SK-N-SH treated with all-trans-retinoic acid at 6 μM for 48 hours (cell line): ENCODE measurements around the gene CHST11.

ENCODE experiments used
- ATAC-seq: fragments of 200-7000 bp; cut with Tn5 transposase; 3 replicates; pipeline ENCODE4 v1.9.1; 2020; ENCODE audit warnings: mild to moderate bottlenecking, moderate library complexity
- ARNTL ChIP-seq: fragments of 450-650 bp; formaldehyde crosslinking; IDR thresholded peaks from 2 replicates; pipeline ENCODE4 v1.5.0; 2020; ENCODE audit warnings: low read depth, mild to moderate bottlenecking, moderate library complexity, borderline replicate concordance
- BACH2 ChIP-seq: fragments of 250-450 bp; sonication (Bioruptor Pico); IDR thresholded peaks from 2 replicates; pipeline ENCODE4 v1.9.0; 2021; ENCODE audit warnings: mild to moderate bottlenecking, borderline replicate concordance
- CSDC2 ChIP-seq: fragments of 250-450 bp; sonication (Bioruptor Pico); IDR thresholded peaks from 2 replicates; pipeline ENCODE4 v1.5.0; 2020; ENCODE audit warnings: mild to moderate bottlenecking, moderate library complexity
- CSRNP3 ChIP-seq: fragments of 250-450 bp; sonication (Bioruptor Pico); IDR thresholded peaks from 2 replicates; pipeline ENCODE4 v1.5.1; 2021; ENCODE audit warnings: mild to moderate bottlenecking, moderate library complexity
- ESRRG ChIP-seq: fragments of 250-450 bp; sonication (Bioruptor Pico); IDR thresholded peaks from 2 replicates; pipeline ENCODE4 v1.6.1; 2021; ENCODE audit warnings: mild to moderate bottlenecking
- OSR1 ChIP-seq: fragments of 250-450 bp; sonication (Bioruptor Pico); IDR thresholded peaks from 2 replicates; pipeline ENCODE4 v1.8.0; 2022; ENCODE audit warnings: moderate library complexity, mild to moderate bottlenecking, inconsistent platforms
- PATZ1 ChIP-seq: fragments of 250-450 bp; sonication (Bioruptor Pico); IDR thresholded peaks from 2 replicates; pipeline ENCODE4 v1.8.0; 2020; ENCODE audit warnings: mild to moderate bottlenecking, moderate library complexity, borderline replicate concordance
- POU6F1 ChIP-seq: fragments of 250-450 bp; sonication (Bioruptor Pico); IDR thresholded peaks from 2 replicates; pipeline ENCODE4 v1.8.0; 2021; ENCODE audit warnings: low read depth, mild to moderate bottlenecking, moderate library complexity, borderline replicate concordance
- PPARA ChIP-seq: fragments of 250-450 bp; sonication (Bioruptor Pico); IDR thresholded peaks from 2 replicates; pipeline ENCODE4 v1.5.0; 2020; ENCODE audit warnings: mild to moderate bottlenecking, borderline replicate concordance
- RARB ChIP-seq: fragments of 250-450 bp; sonication (Bioruptor Pico); IDR thresholded peaks from 2 replicates; pipeline ENCODE4 v1.8.0; 2021; ENCODE audit warnings: mild to moderate bottlenecking, moderate library complexity
- SNAI2 ChIP-seq: fragments of 250-450 bp; sonication (Bioruptor Pico); IDR thresholded peaks from 2 replicates; pipeline ENCODE4 v1.5.0; 2020; ENCODE audit warnings: mild to moderate bottlenecking, moderate library complexity
- TCF4 ChIP-seq: fragments of 250-450 bp; sonication (Bioruptor Pico); IDR thresholded peaks from 2 replicates; pipeline ENCODE4 v1.8.0; 2021; ENCODE audit warnings: mild to moderate bottlenecking, moderate library complexity, borderline replicate concordance
- TSHZ2 ChIP-seq: fragments of 250-450 bp; sonication (Bioruptor Pico); IDR thresholded peaks from 2 replicates; pipeline ENCODE4 v1.5.0; 2020; ENCODE audit warnings: mild to moderate bottlenecking, moderate library complexity
- ZC3H10 ChIP-seq: fragments of 250-450 bp; sonication (Bioruptor Pico); IDR thresholded peaks from 2 replicates; pipeline ENCODE4 v1.5.1; 2021; ENCODE audit warnings: mild to moderate bottlenecking, moderate library complexity
- ZFP3 ChIP-seq: fragments of 250-450 bp; sonication (Bioruptor Pico); IDR thresholded peaks from 2 replicates; pipeline ENCODE4 v1.5.0; 2020; ENCODE audit warnings: mild to moderate bottlenecking, moderate library complexity
- ZFP30 ChIP-seq: fragments of 450-650 bp; formaldehyde crosslinking; IDR thresholded peaks from 2 replicates; pipeline ENCODE4 v1.5.0; 2022; ENCODE audit warnings: mild to moderate bottlenecking, moderate library complexity
- ZNF565 ChIP-seq: fragments of 450-650 bp; formaldehyde crosslinking; conservative IDR thresholded peaks from 2 replicates; pipeline ENCODE4 v1.5.0; 2020; ENCODE audit warnings: low read depth, mild to moderate bottlenecking, moderate library complexity
- ZNF70 ChIP-seq: fragments of 450-650 bp; formaldehyde crosslinking; IDR thresholded peaks from 2 replicates; pipeline ENCODE4 v1.5.0; 2020; ENCODE audit warnings: mild to moderate bottlenecking, moderate library complexity
- ZNF8 ChIP-seq: fragments of 450-650 bp; formaldehyde crosslinking; IDR thresholded peaks from 2 replicates; pipeline ENCODE4 v1.5.0; 2020; ENCODE audit warnings: mild to moderate bottlenecking, moderate library complexity

CHST11 gene

GRCh38 chr12:104608998-104609397 is 152.2 kb downstream of the CHST11 start:
- no peak for TF ChIP-seq CSRNP3 (CRISPR knock-in tag)
- TF ChIP-seq OSR1, result no peak
- no peak for TF ChIP-seq ZNF70 (CRISPR knock-in tag)
- TF ChIP-seq PATZ1 (CRISPR knock-in tag), result no peak
- TF ChIP-seq POU6F1, result no peak
- no peak for TF ChIP-seq ARNTL (CRISPR knock-in tag)
- ATAC-seq, result no peak

- ATAC-seq, result no peak
- TF ChIP-seq BACH2 (CRISPR knock-in tag) (no peak), TSHZ2 (no peak), RARB (CRISPR knock-in tag) (no peak), ESRRG (CRISPR knock-in tag) (no peak), PATZ1 (CRISPR knock-in tag) (no peak)
Observed at GRCh38 chr12:104609445-104609844, 152.7 kb downstream of the CHST11 start.

- peak; percentile 49; the same call in 2 of the 3 replicates for ATAC-seq
- TF ChIP-seq ZFP30 (CRISPR knock-in tag), result no peak
- TF ChIP-seq ZNF70 (CRISPR knock-in tag), result peak; percentile 98
- TF ChIP-seq ZNF565 (CRISPR knock-in tag), result no peak
- no peak for TF ChIP-seq SNAI2 (CRISPR knock-in tag)
- TF ChIP-seq RARB (CRISPR knock-in tag), result no peak
- TF ChIP-seq ZFP3 (CRISPR knock-in tag), result peak; percentile 28; the same call in 1 of the 2 replicates
- TF ChIP-seq, all 23 proteins: peak for 2
Observed at GRCh38 chr12:104610513-104611235, 153.9 kb downstream of the CHST11 start.

GRCh38 chr12:104611671-104612070 is 154.9 kb downstream of the CHST11 start:
- ATAC-seq, result no peak
- TF ChIP-seq ARNTL (CRISPR knock-in tag) (no peak), ZNF565 (CRISPR knock-in tag) (no peak), CSDC2 (no peak), ZFP30 (CRISPR knock-in tag) (no peak), POU6F1 (no peak), ZFP3 (CRISPR knock-in tag) (no peak), ZNF8 (no peak), ESRRG (CRISPR knock-in tag) (no peak), ZC3H10 (CRISPR knock-in tag) (no peak), PPARA (CRISPR knock-in tag) (no peak), TSHZ2 (no peak), TCF4 (CRISPR knock-in tag) (no peak), SNAI2 (CRISPR knock-in tag) (no peak), RARB (CRISPR knock-in tag) (no peak)
